Effector CD8-positive, alpha-beta T cell (primary cell): ENCODE measurements around the gene SIRT3.
A peak's percentile ranks its signal among the peaks of the same experiment; 100 is the strongest.
"Not testable (repeated sequence)": the region's sequence is repeated elsewhere in the genome, so short reads cannot be mapped to it uniquely, and the experiment has no call there.

ENCODE experiments used
- DNase-seq: peaks from one replicate; lab custom pipeline; 2025; lab: John Stamatoyannopoulos, UW

Gene SIRT3

GRCh38 chr11:270451-271318 is 34.5 kb upstream of the SIRT3 start:
- no peak for DNase-seq

DNA sequence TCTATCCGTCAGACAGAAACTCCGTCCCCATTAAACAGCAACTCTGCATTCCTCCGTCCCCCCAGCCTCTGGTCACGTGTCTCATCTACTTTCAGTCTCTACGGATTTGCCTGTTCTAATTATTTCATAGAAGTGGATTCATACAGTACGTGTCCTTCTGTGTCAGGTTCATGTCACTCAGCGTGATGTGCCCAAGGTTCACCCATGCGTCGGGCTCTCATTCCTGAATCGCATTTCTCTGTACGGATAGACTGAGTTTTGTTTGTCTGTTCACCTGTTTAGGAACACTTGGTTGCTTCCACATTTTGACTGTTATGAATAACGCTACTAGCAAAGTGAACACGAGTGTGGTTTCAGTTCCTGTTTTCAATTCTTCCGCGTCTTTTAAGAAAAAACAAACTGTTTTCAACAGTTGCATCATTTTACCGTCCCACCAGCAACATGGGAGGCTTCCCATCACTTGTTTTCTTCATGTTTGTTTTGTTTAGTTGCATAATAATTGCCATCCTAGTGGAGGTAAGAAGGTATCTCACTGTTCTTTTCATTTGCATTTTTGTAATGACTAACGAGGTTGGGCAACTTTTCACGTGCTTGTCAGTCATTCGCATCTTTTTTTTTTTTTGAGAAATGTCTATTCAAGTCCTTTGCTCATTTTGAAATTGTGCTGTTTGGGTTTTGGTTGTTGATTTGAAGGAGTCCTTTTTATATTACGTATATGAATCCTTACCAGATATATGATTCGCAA is 33.2 kb upstream of the SIRT3 start:
- DNase-seq: no peak

DNA sequence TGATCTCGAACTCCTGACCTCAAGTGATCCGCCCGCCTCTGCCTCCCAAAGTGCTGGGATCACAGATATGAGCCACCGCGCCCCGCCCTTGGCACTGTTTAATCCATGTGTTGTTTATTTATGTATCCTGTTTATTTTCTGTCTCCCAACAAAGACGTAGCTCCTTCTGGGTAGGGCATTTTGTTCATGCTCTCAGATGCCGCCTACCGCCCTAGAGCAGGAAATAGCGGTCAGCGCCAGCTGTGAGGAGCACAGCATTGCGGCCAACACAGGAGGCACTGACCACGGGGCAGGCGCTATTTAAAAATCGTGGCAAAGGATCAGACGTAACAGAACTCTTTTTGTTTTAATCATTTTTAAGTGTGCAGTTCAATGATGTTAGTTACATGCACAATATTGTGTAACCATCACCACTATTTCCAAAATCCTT is 32.6 kb upstream of the SIRT3 start:
- DNase-seq: not testable (repeated sequence)

GRCh38 chr11:267491-267994 is 31.4 kb upstream of the SIRT3 start:
- DNase-seq: peak; percentile 64

DNA sequence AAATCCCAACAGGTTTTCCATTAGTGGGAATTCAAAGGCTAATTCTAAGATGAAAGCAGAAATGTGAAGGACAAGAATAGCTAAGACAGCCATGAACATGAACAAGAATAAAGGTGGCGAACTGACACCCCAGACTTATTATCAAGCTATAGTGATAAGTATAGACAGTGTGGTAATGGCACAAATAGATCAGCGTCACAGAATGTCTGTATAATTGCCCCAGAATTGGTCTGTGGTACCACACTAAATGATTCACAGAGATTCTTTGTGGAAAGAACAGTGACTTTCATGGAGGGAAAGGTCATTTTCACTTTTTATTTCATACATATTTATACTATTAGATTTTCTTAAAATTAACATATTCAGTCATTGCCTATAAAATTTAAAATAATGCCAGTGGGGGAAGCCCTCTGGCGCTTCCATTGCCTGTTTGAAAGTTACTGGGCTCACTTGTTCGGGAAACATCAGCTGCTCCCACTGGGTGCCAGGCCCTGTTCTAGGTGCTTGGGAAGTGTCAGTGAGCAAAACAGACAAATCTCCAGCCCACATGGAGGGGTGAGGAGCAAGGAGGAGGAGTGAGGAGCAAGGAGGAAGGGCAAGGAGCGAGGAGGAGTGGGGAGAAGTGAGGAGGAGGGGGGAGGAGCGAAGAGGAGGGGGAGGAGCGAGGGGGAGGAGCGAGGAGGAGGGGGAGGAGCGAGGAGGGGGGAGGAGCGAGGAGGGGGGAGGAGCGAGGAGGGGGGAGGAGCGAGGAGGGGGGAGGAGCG is 30.7 kb upstream of the SIRT3 start:
- no peak for DNase-seq

- no peak for DNase-seq
Observed at GRCh38 chr11:261624-262023, 25.5 kb upstream of the SIRT3 start.

DNA sequence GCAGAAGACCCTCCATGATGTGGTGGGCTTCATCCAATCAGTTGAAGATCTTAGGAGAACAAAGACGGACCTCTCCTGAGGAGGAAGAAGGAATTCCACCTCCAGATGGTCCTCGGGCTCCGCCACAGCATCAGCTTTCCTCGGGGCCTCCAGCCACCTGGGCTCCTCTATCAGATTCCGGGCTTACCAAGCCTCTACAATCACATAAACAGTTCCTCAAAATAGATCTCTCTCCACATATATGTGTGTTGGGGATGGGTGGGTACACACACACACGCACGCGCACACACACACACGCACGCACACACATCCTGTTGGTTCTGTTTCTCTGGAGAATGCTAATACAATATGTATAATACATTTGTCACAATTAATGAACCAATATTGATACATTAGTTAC is 23.3 kb upstream of the SIRT3 start:
- no peak for DNase-seq

- DNase-seq: no peak
Observed at GRCh38 chr11:257766-258493, 21.8 kb upstream of the SIRT3 start.

GRCh38 chr11:256952-257737 is 21.0 kb upstream of the SIRT3 start:
- no peak for DNase-seq

- no peak for DNase-seq
Observed at GRCh38 chr11:255816-256215, 19.7 kb upstream of the SIRT3 start.

- no peak for DNase-seq
Observed at GRCh38 chr11:255176-255575, 19.0 kb upstream of the SIRT3 start.

GRCh38 chr11:253886-254270 is 17.7 kb upstream of the SIRT3 start:
- DNase-seq: no peak

- no peak for DNase-seq
Observed at GRCh38 chr11:253160-253885, 17.2 kb upstream of the SIRT3 start.

- no peak for DNase-seq
Observed at GRCh38 chr11:252666-253065, 16.5 kb upstream of the SIRT3 start.

DNA sequence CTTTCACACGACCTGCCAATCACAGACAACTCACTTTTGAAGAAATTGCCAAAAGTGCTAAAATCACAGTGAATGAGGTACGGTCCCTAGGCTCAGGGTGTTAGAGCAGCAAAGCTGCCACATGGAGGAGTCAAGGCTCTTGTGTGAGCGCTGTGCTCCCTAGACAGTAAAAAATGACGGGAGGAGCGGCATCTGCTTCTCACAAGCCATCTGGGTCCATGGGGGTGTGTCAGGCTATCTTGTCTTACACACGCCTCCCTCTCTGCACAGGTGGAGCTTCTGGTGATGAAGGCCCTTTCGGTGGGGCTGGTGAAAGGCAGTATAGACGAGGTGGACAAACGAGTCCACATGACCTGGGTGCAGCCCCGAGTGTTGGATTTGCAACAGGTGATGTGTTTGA is 15.4 kb upstream of the SIRT3 start:
- DNase-seq: no peak

DNA sequence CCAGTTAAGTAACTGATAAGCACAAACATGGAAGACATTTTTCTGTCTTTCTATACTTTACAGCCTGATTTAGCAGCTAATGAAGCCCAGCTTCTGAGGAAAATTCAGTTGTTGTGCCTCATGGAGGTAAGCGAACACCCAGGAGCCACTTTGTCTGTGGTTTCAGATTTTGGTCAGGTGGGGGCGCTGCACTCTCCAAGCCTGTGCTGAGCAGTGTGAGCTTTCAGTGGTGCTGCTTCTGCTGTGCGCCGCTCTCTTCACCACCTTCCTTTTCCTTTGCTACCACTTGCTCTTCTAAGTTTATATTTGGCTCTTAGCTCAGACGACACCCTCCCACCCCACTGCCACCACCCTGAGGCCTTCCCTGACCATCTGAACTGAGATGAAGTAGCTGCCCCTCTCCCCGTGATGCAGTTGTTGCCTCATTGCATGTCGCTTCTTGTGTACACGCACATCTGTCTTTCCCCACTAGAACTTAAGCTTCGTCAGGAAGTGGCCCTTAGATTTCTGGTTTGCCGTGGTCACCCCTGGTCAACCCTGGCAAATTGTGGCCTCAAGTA is 14.7 kb upstream of the SIRT3 start:
- peak; percentile 75 for DNase-seq

DNA sequence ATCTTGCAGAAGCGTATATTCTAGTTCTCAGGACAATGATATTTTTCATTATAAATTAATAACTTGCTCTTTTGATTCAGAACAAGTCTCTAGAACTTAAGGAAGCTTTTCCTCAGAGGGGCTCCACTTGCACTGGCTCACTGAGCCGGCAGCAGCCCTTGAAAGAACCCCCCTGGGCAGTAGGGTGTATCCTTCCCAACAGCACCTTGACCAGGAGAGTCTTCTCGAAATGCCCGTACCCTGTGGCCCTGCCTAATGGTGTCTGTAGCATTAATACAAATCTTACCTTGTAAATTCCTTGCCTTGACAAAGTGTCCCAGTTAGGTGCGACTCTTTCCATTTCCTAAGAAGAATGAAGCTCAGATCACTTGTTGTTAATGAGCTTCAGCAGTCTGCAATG is 14.1 kb upstream of the SIRT3 start:
- DNase-seq: no peak

GRCh38 chr11:249062-249461 is 12.9 kb upstream of the SIRT3 start:
- DNase-seq: no peak

DNA sequence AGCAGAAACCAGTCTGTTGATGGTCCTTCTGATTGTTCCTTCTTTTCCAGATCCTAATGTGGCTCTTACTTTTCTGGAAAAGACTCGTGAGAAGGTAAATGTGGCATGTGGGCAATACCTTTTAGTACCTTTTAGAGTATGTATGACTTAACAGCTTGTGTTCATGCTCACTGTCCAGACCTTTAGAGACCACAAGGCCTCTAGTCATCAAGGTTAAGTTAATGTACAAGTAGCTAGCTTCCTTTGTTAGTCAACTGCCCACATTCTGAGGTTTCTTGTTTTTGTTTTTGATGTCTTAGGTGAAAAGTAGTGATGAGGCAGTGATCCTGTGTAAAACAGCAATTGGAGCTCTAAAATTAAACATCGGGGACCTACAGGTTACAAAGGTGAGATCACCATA is 8.2 kb upstream of the SIRT3 start:
- DNase-seq: no peak

DNA sequence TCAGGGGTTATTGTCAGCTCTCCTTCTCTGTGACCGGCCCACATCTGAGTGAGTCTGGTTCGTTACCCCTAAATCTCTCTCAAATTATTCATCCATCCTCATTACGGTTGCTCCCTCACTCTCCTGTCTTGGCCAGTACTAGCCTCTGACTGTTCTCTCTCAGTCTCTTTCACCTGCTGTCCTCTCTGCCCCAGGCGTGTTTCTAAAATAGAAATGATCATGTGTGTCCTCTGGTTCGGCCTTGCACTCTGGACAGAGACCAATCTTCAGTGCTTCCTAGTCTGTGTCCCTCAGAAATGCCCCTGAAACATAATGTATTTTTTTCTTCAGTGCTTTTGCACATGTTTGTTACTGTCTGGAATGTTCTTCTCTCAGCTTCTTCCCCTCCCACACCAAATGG is 5.5 kb upstream of the SIRT3 start:
- no peak for DNase-seq
